Measurements from ENCODE around the gene TXNRD2.
A peak's percentile ranks its signal among the peaks of the same experiment; 100 is the strongest.

TXNRD2 gene

GRCh38 chr22:19979712-19980493, 38.3 kb upstream of the TXNRD2 start:
- DNase-seq = no peak

GRCh38 chr22:19978748-19979147, 37.1 kb upstream of the TXNRD2 start:
- no peak for DNase-seq

- DNase-seq = no peak
These were observed 36.0 kb upstream of the TXNRD2 start for GRCh38 chr22:19977296-19978243.

- no peak for DNase-seq
These were observed 35.1 kb upstream of the TXNRD2 start for GRCh38 chr22:19976671-19977070.

GRCh38 chr22:19975707-19976035, 34.1 kb upstream of the TXNRD2 start:
- no peak for DNase-seq

- no peak for DNase-seq
These were observed 33.5 kb upstream of the TXNRD2 start for GRCh38 chr22:19974935-19975706.

GRCh38 chr22:19974268-19974861, 32.7 kb upstream of the TXNRD2 start:
- DNase-seq = peak; percentile 54

GRCh38 chr22:19973551-19974267, 32.1 kb upstream of the TXNRD2 start:
- DNase-seq = no peak

- no peak for DNase-seq
These were observed 31.3 kb upstream of the TXNRD2 start for GRCh38 chr22:19972652-19973550.

GRCh38 chr22:19972251-19972650, 30.6 kb upstream of the TXNRD2 start:
- no peak for DNase-seq

GRCh38 chr22:19971276-19972124, 29.9 kb upstream of the TXNRD2 start:
- no peak for DNase-seq

GRCh38 chr22:19970479-19971275, 29.1 kb upstream of the TXNRD2 start:
- no peak for DNase-seq

- no peak for DNase-seq
These were observed 28.4 kb upstream of the TXNRD2 start for GRCh38 chr22:19970031-19970478.

- DNase-seq = no peak
These were observed 27.7 kb upstream of the TXNRD2 start for GRCh38 chr22:19969141-19969928.

- DNase-seq = no peak
These were observed 26.9 kb upstream of the TXNRD2 start for GRCh38 chr22:19968450-19968891.

GRCh38 chr22:19967850-19968449, 26.3 kb upstream of the TXNRD2 start:
- no peak for DNase-seq

- DNase-seq = no peak
These were observed 25.5 kb upstream of the TXNRD2 start for GRCh38 chr22:19966908-19967750.

Data from NCI-H226 (cell line).